ENCODE measurements around the gene CARD9.

GRCh38 chr9:136419092-136419420 lies 45.6 kb upstream of the CARD9 start:
- no peak for TF ChIP-seq EZH2phosphoT487 (IDR thresholded peaks at IDR 0.05; ENCODE audit: borderline replicate concordance, low read depth, low read length)
- TF ChIP-seq CTCF (conservative IDR thresholded peaks at IDR 0.05; ENCODE audit: low read length) = no peak

All from OCI-LY7 (cell line).